ENCODE measurements around the gene KCNMA1. TPM values are rescaled to one million over a fixed set of nuclear protein-coding genes. Genes with fewer than 3 reads are reported as not detected.

KCNMA1 gene
- polyA plus RNA-seq, 1 of the 3 experiments (the other 2 are of a cell fraction): 107 TPM

- no peak for TF ChIP-seq RAD21 (IDR thresholded peaks at IDR 0.05; ENCODE audit: low read length)
- TF ChIP-seq NRF1 (IDR thresholded peaks at IDR 0.05; ENCODE audit: low read depth, low read length): no peak
- TF ChIP-seq GATA2 (CRISPR knock-in tag; IDR thresholded peaks at IDR 0.05): no peak
- no peak for TF ChIP-seq USF2 (IDR thresholded peaks at IDR 0.05; ENCODE audit: borderline replicate concordance, low read depth, low read length)
- no peak for TF ChIP-seq SMC3 (IDR thresholded peaks at IDR 0.05; ENCODE audit: low read depth, low read length)
- TF ChIP-seq RXRA (IDR thresholded peaks at IDR 0.05; ENCODE audit: borderline replicate concordance, low read depth): no peak
- TF ChIP-seq POLR2AphosphoS5 (IDR thresholded peaks at IDR 0.05; ENCODE audit: low read depth, low read length): no peak
- no peak for TF ChIP-seq SIN3A (IDR thresholded peaks at IDR 0.05; ENCODE audit: borderline replicate concordance, low read depth, low read length)
- TF ChIP-seq RFX5 (IDR thresholded peaks at IDR 0.05; ENCODE audit: low read length): no peak
- ChIA-PET CTCF (no interaction called here), POLR2A (interaction anchor here (0.6 kb wide), 1 partner anchor 30 kb away, joined by 3 read pairs; no protein-coding TSS in a partner anchor)
- no peak overlapping the region for H3K4me3 ChIP-seq (ENCODE audit: low read depth in 2 of 2, low read length in 1 of 2)
- H3K27ac ChIP-seq (ENCODE audit: low read depth in 2 of 2, low read length in 1 of 2): no peak overlapping the region
- no peaks in the 10 kb centered on the region for H3K79me2 ChIP-seq (ENCODE audit: insufficient read depth)
- H3K4me2 ChIP-seq: no peak overlapping the region
- peaks cover 0 to 3% of the 10 kb centered on the region in 2 experiments for H3K36me3 ChIP-seq (replicated peaks in 1 of 2; ENCODE audit: control insufficient read depth in 1 of 2, insufficient read depth in 2 of 2, low read length in 1 of 2)
- H3K9me2 ChIP-seq: no peaks in the 10 kb centered on the region
- no peak for DNase-seq
- peaks cover 8 to 12% of the 10 kb centered on the region in 2 experiments; a peak in 1 of 4 replicates for H3K4me1 ChIP-seq (ENCODE audit: control insufficient read depth in 1 of 2, insufficient read depth in 2 of 2, low read depth in 1 of 2, low read length in 1 of 2)
- no peaks in the 10 kb centered on the region for H3F3A ChIP-seq (replicated peaks; ENCODE audit: insufficient read depth)
- H3K9me3 ChIP-seq: no peaks in the 10 kb centered on the region
- no peak overlapping the region for H2AFZ ChIP-seq (ENCODE audit: low read depth)
- WGBS (ENCODE audit: low lambda C conversion rate): 96% methylated on average over 13 of the region's 13 CpGs
- H4K20me1 ChIP-seq (ENCODE audit: insufficient read depth): no peaks in the 10 kb centered on the region
- H3K9ac ChIP-seq: no peak overlapping the region
- no peaks in the 10 kb centered on the region for H3K27me3 ChIP-seq (ENCODE audit: insufficient read depth)
Measured at GRCh38 chr10:77566914-77567566, 70.6 kb downstream of the KCNMA1 start.

DNA sequence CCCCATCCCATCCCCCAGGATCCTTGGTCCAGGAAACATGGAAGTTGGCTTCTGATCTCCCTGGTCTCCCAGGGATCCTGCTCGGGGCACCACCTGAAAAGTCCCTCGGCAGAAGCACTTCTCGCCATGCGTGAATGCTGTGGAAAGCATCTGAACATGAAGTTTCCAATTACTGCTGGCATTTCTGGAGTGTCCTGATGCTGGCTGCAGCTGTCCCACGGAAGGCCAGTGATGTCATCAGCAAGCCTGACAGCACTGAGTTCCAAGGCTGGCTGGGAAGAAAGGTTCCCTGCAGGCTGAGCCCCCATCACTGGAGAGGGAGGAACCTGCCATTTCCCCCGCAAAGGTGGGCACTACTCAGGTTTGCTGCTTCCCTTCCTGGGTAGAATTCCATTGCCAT is 71.4 kb downstream of the KCNMA1 start:
- H3K4me3 ChIP-seq (ENCODE audit: low read depth in 2 of 2, low read length in 1 of 2): no peak overlapping the region
- no peaks in the 10 kb centered on the region for H3F3A ChIP-seq (replicated peaks; ENCODE audit: insufficient read depth)
- DNase-seq: no peak
- CTCF ChIA-PET: interaction anchor here (0.8 kb wide), 1 partner anchor 392 kb away, joined by 3 read pairs; no protein-coding TSS in a partner anchor
- WGBS (ENCODE audit: low lambda C conversion rate): 80% methylated on average over 1 of the region's 6 CpGs
- no peak overlapping the region for H2AFZ ChIP-seq (ENCODE audit: low read depth)
- H3K79me2 ChIP-seq (ENCODE audit: insufficient read depth): no peaks in the 10 kb centered on the region
- POLR2A ChIA-PET: no interaction called here
- H3K9ac ChIP-seq: no peak overlapping the region
- H3K27ac ChIP-seq (ENCODE audit: low read depth in 2 of 2, low read length in 1 of 2): no peak overlapping the region
- H4K20me1 ChIP-seq (ENCODE audit: insufficient read depth): no peaks in the 10 kb centered on the region
- peaks cover 8 to 9% of the 10 kb centered on the region in 2 experiments; a peak in 1 of 4 replicates for H3K4me1 ChIP-seq (ENCODE audit: control insufficient read depth in 1 of 2, insufficient read depth in 2 of 2, low read depth in 1 of 2, low read length in 1 of 2)
- H3K27me3 ChIP-seq (ENCODE audit: insufficient read depth): no peaks in the 10 kb centered on the region
- H3K4me2 ChIP-seq: no peak overlapping the region; the same call in 1 of the 2 replicates
- no peaks in the 10 kb centered on the region for H3K9me2 ChIP-seq
- peaks cover 0 to 3% of the 10 kb centered on the region in 2 experiments for H3K36me3 ChIP-seq (replicated peaks in 1 of 2; ENCODE audit: control insufficient read depth in 1 of 2, insufficient read depth in 2 of 2, low read length in 1 of 2)
- TF ChIP-seq EP300 (IDR thresholded peaks at IDR 0.05; ENCODE audit: borderline replicate concordance in 1 of 2, low read depth in 1 of 2, low read length in 1 of 2) (no peak), MEF2A (IDR thresholded peaks at IDR 0.05; ENCODE audit: borderline replicate concordance, low read depth) (no peak), NFIC (IDR thresholded peaks at IDR 0.05; ENCODE audit: borderline replicate concordance) (no peak)
- H3K9me3 ChIP-seq: no peaks in the 10 kb centered on the region

Measured in SK-N-SH (cell line).